Left cardiac atrium (tissue), 4 donors: ENCODE results near the gene MEIS2. TPM values are rescaled to one million over a fixed set of nuclear protein-coding genes. Genes with fewer than 3 reads are reported as not detected.
A peak's percentile ranks its signal among the peaks of the same experiment; 100 is the strongest.

Source experiments
- ATAC-seq, 2 donors: fragments of 200-7000 bp; cut with Tn5 transposase; one replicate each; pipeline ENCODE4 v1.9.1; 2020; ENCODE audit warnings: mild to moderate bottlenecking in 2 of 2, moderate library complexity in 2 of 2
- DNase-seq: peaks from one replicate; pipeline ENCODE4 v3.0.0-alpha.2; 2020
- intact Hi-C, 2 donors: fragments of 100-400 bp; cut with DNase I; formaldehyde crosslinking; loops; one replicate each; pipeline versions ENCODE4 v1.14.1 to v1.15.1; 2022 to 2023
- total RNA-seq, 2 donors: library from RNA; stranded (reverse); fragmentation: NEBNext Ultra II Directional; extraction: Animal tissue kit (Norgen Biotek cat#: 25700); gene quantifications; one replicate each; pipeline ENCODE4 v1.2.1, GENCODE V29; 2021
- donor health status: DM: no; HTN: yes; CAD: no.
- donor health status: DM: no; HTN: yes; CAD: no; lungs with severe emphysema.
- donor health status: DM: yes; HTN: yes; CAD: no.
- donor health status: Dilated cardiomyopathy.

Gene MEIS2
- total RNA-seq, 2 donors from 2014 or later: 21.1 to 21.5 TPM

- intact Hi-C loops: no loop called here
- peak; percentile 65 for DNase-seq
Observed at GRCh38 chr15:37056177-37057121, 43.9 kb downstream of the MEIS2 start.

GRCh38 chr15:37055481-37055880 is 44.9 kb downstream of the MEIS2 start:
- intact Hi-C loops: no loop called here
- DNase-seq (no peak), ATAC-seq (no peak)

More at GRCh38 chr15:37056177-37057121, 43.9 kb downstream of the MEIS2 start:
- peak; percentile 63 to 77 for ATAC-seq

GRCh38 chr15:37054336-37054735 is 46.0 kb downstream of the MEIS2 start:
- ATAC-seq (no peak), DNase-seq (no peak)

GRCh38 chr15:37053166-37053565 is 47.2 kb downstream of the MEIS2 start:
- intact Hi-C loops: no loop called here
- ATAC-seq (peak; percentile 5 to 55), DNase-seq (no peak)

More at GRCh38 chr15:37054336-37054735, 46.0 kb downstream of the MEIS2 start:
- intact Hi-C loops: no loop called here

GRCh38 chr15:37050345-37050744 is 50.0 kb downstream of the MEIS2 start:
- DNase-seq (no peak), ATAC-seq (no peak)
- intact Hi-C loops: no loop called here

GRCh38 chr15:37046876-37047614 is 53.3 kb downstream of the MEIS2 start:
- ATAC-seq (peak in 1 of 2 donors; percentile 88), DNase-seq (no peak)
- intact Hi-C loops: no loop called here

GRCh38 chr15:37045859-37046740 is 54.2 kb downstream of the MEIS2 start:
- ATAC-seq (no peak), DNase-seq (no peak)
- intact Hi-C loops: no loop called here

- intact Hi-C loops: no loop called here
Observed at GRCh38 chr15:37044915-37045648, 55.3 kb downstream of the MEIS2 start.

GRCh38 chr15:37041836-37042235 is 58.5 kb downstream of the MEIS2 start:
- DNase-seq (no peak), ATAC-seq (no peak)
- intact Hi-C loops: no loop called here

More at GRCh38 chr15:37044915-37045648, 55.3 kb downstream of the MEIS2 start:
- ATAC-seq (no peak), DNase-seq (no peak)

- DNase-seq: no peak
- no peak for ATAC-seq
- intact Hi-C loops: no loop called here
Observed at GRCh38 chr15:37041042-37041441, 59.3 kb downstream of the MEIS2 start.

- ATAC-seq: no peak
- no peak for DNase-seq
- intact Hi-C loops: no loop called here
Observed at GRCh38 chr15:37040072-37040742, 60.1 kb downstream of the MEIS2 start.

- DNase-seq (no peak), ATAC-seq (no peak)
- intact Hi-C loops: loop anchor here in 1 of 2 donors (10.0 kb wide), 1 partner anchor 226 kb away; no protein-coding TSS in a partner anchor
Observed at GRCh38 chr15:37038716-37039106, 61.6 kb downstream of the MEIS2 start.

GRCh38 chr15:37037850-37038715 is 62.3 kb downstream of the MEIS2 start:
- intact Hi-C loops: loop anchor here in 1 of 2 donors (10.0 kb wide), 1 partner anchor 227 kb away; no protein-coding TSS in a partner anchor
- ATAC-seq: no peak
- no peak for DNase-seq

GRCh38 chr15:37037071-37037655 is 63.2 kb downstream of the MEIS2 start:
- intact Hi-C loops: loop anchor here in 1 of 2 donors (10.0 kb wide), 1 partner anchor 228 kb away; no protein-coding TSS in a partner anchor
- no peak for ATAC-seq

GRCh38 chr15:37034835-37035748 is 65.3 kb downstream of the MEIS2 start:
- ATAC-seq: peak in 1 of 2 donors; percentile 19
- DNase-seq: no peak
- intact Hi-C loops: loop anchor here in 1 of 2 donors (10.0 kb wide), 1 partner anchor 230 kb away; no protein-coding TSS in a partner anchor

More at GRCh38 chr15:37037071-37037655, 63.2 kb downstream of the MEIS2 start:
- DNase-seq: no peak
